GM23338 (cell line): ENCODE measurements around the gene OIT3. TPM values are rescaled to one million over a fixed set of nuclear protein-coding genes. Genes with fewer than 3 reads are reported as not detected.

Source experiments
- ATAC-seq: fragments of 200-7000 bp; cut with Tn5 transposase; 3 replicates; pipeline ENCODE4 v1.9.1; 2020
- DNase-seq: peaks from one replicate; pipeline ENCODE4 v3.0.0-alpha.2; 2015; ENCODE audit warnings: low spot score
- H2AFZ ChIP-seq: fragments of 200-600 bp; sonication (generic); 2 replicates; pipeline ENCODE4 v1.8.0; 2016; ENCODE audit warnings: antibody characterized with exemption, mild to moderate bottlenecking, moderate library complexity
- H3F3A ChIP-seq: fragments of 200-600 bp; sonication (generic); replicated peaks from 2 replicates; pipeline ENCODE4 v1.8.0; 2017; ENCODE audit warnings: antibody characterized with exemption, mixed run types, low read depth
- H3K27ac ChIP-seq: fragments of 200-600 bp; sonication (generic); 2 replicates; pipeline ENCODE4 v1.6.1; 2016; ENCODE audit warnings: low read depth
- H3K27me3 ChIP-seq: fragments of 200-600 bp; sonication (generic); 2 replicates; pipeline ENCODE4 v1.8.0; 2016; ENCODE audit warnings: mild to moderate bottlenecking, mixed run types, moderate library complexity; ENCODE audit not compliant: insufficient read depth
- H3K36me3 ChIP-seq: fragments of 200-600 bp; sonication (generic); 2 replicates; pipeline ENCODE4 v1.8.0; 2016; ENCODE audit warnings: mild to moderate bottlenecking; ENCODE audit not compliant: insufficient read depth
- H3K4me1 ChIP-seq: fragments of 200-600 bp; sonication (generic); 2 replicates; pipeline ENCODE4 v1.8.0; 2016; ENCODE audit warnings: mild to moderate bottlenecking, moderate library complexity; ENCODE audit not compliant: insufficient read depth
- H3K4me2 ChIP-seq: fragments of 200-600 bp; sonication (generic); 2 replicates; pipeline ENCODE4 v1.7.1; 2017; ENCODE audit warnings: mixed run types
- H3K4me3 ChIP-seq: fragments of 200-600 bp; sonication (generic); 2 replicates; pipeline ENCODE4 v1.6.1; 2016; ENCODE audit warnings: mixed run types
- H3K79me2 ChIP-seq: fragments of 200-600 bp; sonication (generic); replicated peaks from 2 replicates; pipeline ENCODE4 v1.8.0; 2017; ENCODE audit warnings: mild to moderate bottlenecking; ENCODE audit not compliant: insufficient read depth
- H3K9me2 ChIP-seq: fragments of 200-600 bp; sonication (generic); 2 replicates; pipeline ENCODE4 v1.8.0; 2017; ENCODE audit not compliant: insufficient read depth
- H4K20me1 ChIP-seq: fragments of 200-600 bp; sonication (generic); replicated peaks from 2 replicates; pipeline ENCODE4 v1.8.0; 2017; ENCODE audit warnings: mild to moderate bottlenecking; ENCODE audit not compliant: insufficient read depth
- H3K27ac Mint-ChIP-seq: 2 replicates; pipeline ENCODE4 v1.8.0; 2020; ENCODE audit warnings: inconsistent platforms, mild to moderate bottlenecking, moderate library complexity, mixed read lengths
- H3K27me3 Mint-ChIP-seq: 3 replicates; pipeline ENCODE4 v1.8.0; 2022; ENCODE audit warnings: low read depth, mild to moderate bottlenecking, moderate library complexity, mixed read lengths, inconsistent platforms; ENCODE audit not compliant: insufficient read depth, poor library complexity
- H3K36me3 Mint-ChIP-seq: 3 replicates; pipeline ENCODE4 v1.8.0; 2021; ENCODE audit warnings: low read depth, mild to moderate bottlenecking, inconsistent platforms, moderate library complexity, mixed read lengths
- H3K4me1 Mint-ChIP-seq: 3 replicates; pipeline ENCODE4 v1.8.0; 2020; ENCODE audit warnings: mild to moderate bottlenecking, inconsistent platforms, mixed read lengths
- H3K4me3 Mint-ChIP-seq: 3 replicates; pipeline ENCODE4 v1.8.0; 2021; ENCODE audit warnings: moderate library complexity, mild to moderate bottlenecking, inconsistent platforms, mixed read lengths
- H3K9me3 Mint-ChIP-seq: 3 replicates; pipeline ENCODE4 v1.8.0; 2020; ENCODE audit warnings: moderate library complexity, mild to moderate bottlenecking, inconsistent platforms, mixed read lengths
- CREB1 ChIP-seq: fragments of 250-450 bp; sonication (Bioruptor Pico); IDR thresholded peaks from 2 replicates; pipeline ENCODE4 v1.5.0; 2020; ENCODE audit warnings: low read depth, mild to moderate bottlenecking, moderate library complexity
- CTCF ChIP-seq, 2 experiments: fragments of 200-600 bp in 1 of 2; sonication (generic) in 1 of 2; conservative IDR thresholded peaks; 2 replicates each; pipeline versions ENCODE4 v1.5.1 to v1.6.1; 2016 to 2017; ENCODE audit warnings: antibody characterized with exemption in 2 of 2, low read depth in 2 of 2, mild to moderate bottlenecking in 2 of 2, moderate library complexity in 1 of 2
- ETS1 ChIP-seq: IDR thresholded peaks from 2 replicates; pipeline ENCODE4 v1.6.1; 2016; ENCODE audit warnings: antibody characterized with exemption
- EZH2 ChIP-seq: fragments of 200-600 bp; sonication (generic); IDR thresholded peaks from one replicate; pipeline ENCODE4 v1.8.0; 2017; ENCODE audit warnings: antibody characterized with exemption, mild to moderate bottlenecking, low read depth; ENCODE audit not compliant: unreplicated experiment
- EZH2phosphoT487 ChIP-seq: fragments of 200-600 bp; sonication (generic); IDR thresholded peaks from one replicate; pipeline ENCODE4 v1.8.1; 2018; ENCODE audit warnings: antibody characterized with exemption; ENCODE audit not compliant: unreplicated experiment
- JUNB ChIP-seq: IDR thresholded peaks from one replicate; pipeline ENCODE4 v1.6.1; 2016; ENCODE audit warnings: antibody characterized with exemption; ENCODE audit not compliant: unreplicated experiment
- NANOG ChIP-seq: IDR thresholded peaks from 2 replicates; pipeline ENCODE4 v1.6.1; 2016; ENCODE audit warnings: antibody characterized with exemption, borderline replicate concordance
- POLR2AphosphoS5 ChIP-seq: IDR thresholded peaks from 2 replicates; pipeline ENCODE4 v1.6.1; 2016; ENCODE audit warnings: antibody characterized with exemption, low read depth
- REST ChIP-seq: IDR thresholded peaks from one replicate; pipeline ENCODE4 v1.6.1; 2018; ENCODE audit warnings: antibody characterized with exemption; ENCODE audit not compliant: unreplicated experiment
- STAT1 ChIP-seq: IDR thresholded peaks from one replicate; pipeline ENCODE4 v1.6.1; 2016; ENCODE audit warnings: antibody characterized with exemption; ENCODE audit not compliant: unreplicated experiment
- ZNF114 ChIP-seq: fragments of 250-450 bp; sonication (Bioruptor Pico); IDR thresholded peaks from 2 replicates; pipeline ENCODE4 v1.5.0; 2020; ENCODE audit warnings: mild to moderate bottlenecking, moderate library complexity
- ZNF331 ChIP-seq: fragments of 250-450 bp; sonication (Bioruptor Pico); IDR thresholded peaks from 2 replicates; pipeline ENCODE4 v1.5.0; 2020; ENCODE audit warnings: low read depth, mild to moderate bottlenecking, moderate library complexity
- ZNF462 ChIP-seq: fragments of 250-450 bp; sonication (Bioruptor Pico); IDR thresholded peaks from 2 replicates; pipeline ENCODE4 v1.5.0; 2020; ENCODE audit warnings: mild to moderate bottlenecking, moderate library complexity
- long read RNA-seq: library from polyadenylated mRNA; unstranded; transcript quantifications from one replicate; pipeline ENCODE4 v2.0.0, GENCODE V29; 2020; ENCODE audit not compliant: unreplicated experiment
- polyA plus RNA-seq: library from polyadenylated mRNA; unstranded; fragments of >200 nt; fragmentation: Nextera tagmentation; extraction: Ambion mirVana; gene quantifications from 2 replicates; pipeline ENCODE4 v1.2.1, GENCODE V29; 2016
- total RNA-seq: library from RNA; depleted of rRNA; stranded (reverse); fragments of >200 nt; shearing (Covaris generic); gene quantifications from 2 replicates; pipeline ENCODE4 v1.2.3, GENCODE V29; 2014; rRNA removed

OIT3 gene
- not detected in 2 replicates for total RNA-seq
- not detected in 2 replicates for polyA plus RNA-seq
- long read RNA-seq: 0 reads

- Mint-ChIP-seq H3K36me3 (peaks cover 15% of the 10 kb centered on the region), H3K9me3 (peaks cover 3% of the 10 kb centered on the region; the same call in 2 of the 3 replicates), H3K4me1 (peaks cover 4% of the 10 kb centered on the region), H3K4me3 (no peak within 1 kb of the TSS), H3K27me3 (no peaks in the 10 kb centered on the region), H3K27ac (no peak within 1 kb of the TSS)
- H4K20me1 ChIP-seq: no peaks in the 10 kb centered on the region
- H3K4me2 ChIP-seq: no peak within 1 kb of the TSS
- H3K27ac ChIP-seq: no peak within 1 kb of the TSS
- H2AFZ ChIP-seq: no peak within 1 kb of the TSS
- no peaks in the 10 kb centered on the region for H3F3A ChIP-seq
- DNase-seq (no peak), ATAC-seq (no peak)
- TF ChIP-seq ZNF114 (CRISPR knock-in tag) (no peak), ZNF331 (CRISPR knock-in tag) (no peak), EZH2phosphoT487 (no peak), NANOG (no peak), JUNB (no peak), ETS1 (no peak), REST (no peak), STAT1 (no peak), ZNF462 (no peak), CREB1 (no peak), CTCF (conservative IDR thresholded peaks at IDR 0.05; ENCODE audit: low read depth in 2 of 2) (no peak), POLR2AphosphoS5 (no peak), EZH2 (no peak)
- no peaks in the 10 kb centered on the region for H3K27me3 ChIP-seq
- H3K4me1 ChIP-seq: no peaks in the 10 kb centered on the region
- no peaks in the 10 kb centered on the region for H3K36me3 ChIP-seq
- peaks cover 5% of the 10 kb centered on the region for H3K9me2 ChIP-seq
- H3K79me2 ChIP-seq: no peaks in the 10 kb centered on the region
- H3K4me3 ChIP-seq: no peak within 1 kb of the TSS
Observed at GRCh38 chr10:72893136-72893798, at the start of gene OIT3. Gene OIT3 (plus strand): TSS chr10:72893739. CDS start chr10:72893799, 60 bp downstream.
